GM12873 (cell line): ENCODE data around the gene CNIH2.
A peak's percentile ranks its signal among the peaks of the same experiment; 100 is the strongest.

Source experiments
- TF ChIP-seq, protein P1 (sequence below): IDR thresholded peaks from 2 replicates; pipeline ENCODE4 v1.5.1; 2012; ENCODE audit warnings: low read depth, mild to moderate bottlenecking, moderate library complexity, low read length, control low read depth; ENCODE audit not compliant: insufficient read depth; ENCODE audit errors: missing control alignments

The CNIH2 gene

DNA sequence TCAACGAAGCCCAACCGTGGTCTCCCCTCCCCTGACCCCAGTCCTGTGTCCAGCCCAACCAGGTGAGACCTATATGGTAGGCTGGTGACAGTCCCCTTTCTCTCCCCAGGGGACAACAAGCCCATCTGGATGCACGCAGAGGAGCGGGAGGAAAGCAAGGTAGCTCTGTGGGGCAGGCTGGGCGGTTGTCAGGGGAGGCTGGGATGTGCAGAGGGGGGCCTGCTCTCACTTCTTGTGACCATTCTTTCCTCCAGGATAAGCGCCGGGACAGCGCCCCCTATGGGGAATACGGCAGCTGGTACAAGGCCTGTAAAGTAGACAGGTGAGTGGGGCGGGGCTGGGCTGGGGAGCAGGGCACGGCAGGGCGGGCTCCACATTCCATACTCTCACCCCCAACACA is 13.1 kb upstream of the CNIH2 start:
- TF ChIP-seq, protein P1, sequence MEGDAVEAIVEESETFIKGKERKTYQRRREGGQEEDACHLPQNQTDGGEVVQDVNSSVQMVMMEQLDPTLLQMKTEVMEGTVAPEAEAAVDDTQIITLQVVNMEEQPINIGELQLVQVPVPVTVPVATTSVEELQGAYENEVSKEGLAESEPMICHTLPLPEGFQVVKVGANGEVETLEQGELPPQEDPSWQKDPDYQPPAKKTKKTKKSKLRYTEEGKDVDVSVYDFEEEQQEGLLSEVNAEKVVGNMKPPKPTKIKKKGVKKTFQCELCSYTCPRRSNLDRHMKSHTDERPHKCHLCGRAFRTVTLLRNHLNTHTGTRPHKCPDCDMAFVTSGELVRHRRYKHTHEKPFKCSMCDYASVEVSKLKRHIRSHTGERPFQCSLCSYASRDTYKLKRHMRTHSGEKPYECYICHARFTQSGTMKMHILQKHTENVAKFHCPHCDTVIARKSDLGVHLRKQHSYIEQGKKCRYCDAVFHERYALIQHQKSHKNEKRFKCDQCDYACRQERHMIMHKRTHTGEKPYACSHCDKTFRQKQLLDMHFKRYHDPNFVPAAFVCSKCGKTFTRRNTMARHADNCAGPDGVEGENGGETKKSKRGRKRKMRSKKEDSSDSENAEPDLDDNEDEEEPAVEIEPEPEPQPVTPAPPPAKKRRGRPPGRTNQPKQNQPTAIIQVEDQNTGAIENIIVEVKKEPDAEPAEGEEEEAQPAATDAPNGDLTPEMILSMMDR, result peak; percentile 52

DNA sequence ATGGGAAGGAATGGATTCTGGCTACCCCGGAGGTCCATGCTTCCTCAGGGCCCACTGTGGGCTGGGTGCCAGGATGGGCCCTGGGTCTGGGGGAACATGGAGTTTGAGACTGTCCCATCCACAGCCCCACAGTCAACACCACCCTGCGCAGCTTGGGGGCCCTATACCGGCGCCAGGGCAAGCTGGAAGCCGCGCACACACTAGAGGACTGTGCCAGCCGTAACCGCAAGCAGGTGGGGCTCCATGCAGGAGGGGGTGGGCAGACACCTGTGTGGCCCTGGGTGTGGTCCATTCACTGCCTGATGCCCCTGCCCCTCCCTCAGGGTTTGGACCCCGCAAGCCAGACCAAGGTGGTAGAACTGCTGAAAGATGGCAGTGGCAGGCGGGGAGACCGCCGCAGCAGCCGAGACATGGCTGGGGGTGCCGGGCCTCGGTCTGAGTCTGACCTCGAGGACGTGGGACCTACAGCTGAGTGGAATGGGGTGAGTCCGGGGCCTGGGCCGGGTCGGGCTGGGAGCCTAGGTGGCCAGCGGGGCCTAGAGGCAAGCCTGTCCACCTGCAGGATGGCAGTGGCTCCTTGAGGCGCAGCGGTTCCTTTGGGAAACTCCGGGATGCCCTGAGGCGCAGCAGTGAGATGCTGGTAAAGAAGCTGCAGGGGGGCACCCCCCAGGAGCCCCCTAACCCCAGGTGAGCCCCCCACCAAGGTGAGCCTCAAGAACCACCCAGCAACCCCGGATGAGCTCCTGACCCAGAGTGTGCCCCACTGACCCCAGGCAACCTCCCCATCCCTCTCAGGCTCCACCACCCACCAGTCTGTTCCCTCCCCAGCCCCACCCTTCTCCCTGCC is 12.2 kb upstream of the CNIH2 start:
- TF ChIP-seq, protein P1, result no peak

DNA sequence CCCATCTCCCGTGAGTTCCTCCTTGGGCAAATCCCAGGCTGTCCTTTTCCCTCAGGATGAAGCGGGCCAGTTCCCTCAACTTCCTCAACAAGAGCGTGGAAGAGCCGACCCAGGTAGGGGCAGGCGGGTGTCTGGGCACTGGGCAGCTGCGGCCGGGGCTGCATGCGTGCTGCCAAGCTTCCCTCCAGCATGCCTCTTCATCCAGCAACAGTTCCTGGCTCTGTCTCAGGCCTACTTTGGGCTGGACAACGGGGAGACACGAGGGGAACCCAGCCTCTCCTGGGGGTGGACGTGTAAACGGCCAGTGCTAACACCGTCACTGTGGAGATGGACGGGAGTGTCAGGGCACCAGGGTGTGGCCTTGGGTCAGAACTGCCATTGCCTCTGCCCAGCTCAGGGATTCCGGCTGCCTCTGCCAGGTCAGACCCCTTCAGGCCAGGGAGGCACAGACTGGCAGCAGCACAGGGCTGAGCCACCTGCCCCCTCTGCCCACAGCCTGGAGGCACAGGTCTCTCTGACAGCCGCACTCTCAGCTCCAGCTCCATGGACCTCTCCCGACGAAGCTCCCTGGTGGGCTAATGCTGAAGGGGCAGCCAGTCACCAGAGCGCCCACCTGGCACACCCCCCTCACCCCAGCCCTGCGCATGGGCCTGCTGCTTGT is 11.5 kb upstream of the CNIH2 start:
- TF ChIP-seq, protein P1, result no peak

DNA sequence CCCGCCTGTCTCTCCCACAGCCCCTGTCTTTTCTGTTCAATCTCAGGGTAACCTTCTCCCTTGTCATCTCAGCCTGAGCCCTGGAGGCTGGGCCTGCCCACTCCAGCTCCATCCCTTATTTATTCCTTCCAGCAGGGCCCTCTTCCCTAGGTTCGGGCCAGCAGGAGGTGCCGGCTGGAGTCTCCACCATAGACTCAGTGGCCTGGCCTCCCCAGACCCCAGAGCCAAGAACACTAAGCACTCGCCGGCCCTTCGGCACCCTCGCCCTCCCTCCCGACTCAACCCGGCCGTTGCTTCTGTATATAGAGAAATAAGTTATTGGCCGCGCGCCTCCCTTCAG is 11.0 kb upstream of the CNIH2 start:
- TF ChIP-seq, protein P1, result no peak

DNA sequence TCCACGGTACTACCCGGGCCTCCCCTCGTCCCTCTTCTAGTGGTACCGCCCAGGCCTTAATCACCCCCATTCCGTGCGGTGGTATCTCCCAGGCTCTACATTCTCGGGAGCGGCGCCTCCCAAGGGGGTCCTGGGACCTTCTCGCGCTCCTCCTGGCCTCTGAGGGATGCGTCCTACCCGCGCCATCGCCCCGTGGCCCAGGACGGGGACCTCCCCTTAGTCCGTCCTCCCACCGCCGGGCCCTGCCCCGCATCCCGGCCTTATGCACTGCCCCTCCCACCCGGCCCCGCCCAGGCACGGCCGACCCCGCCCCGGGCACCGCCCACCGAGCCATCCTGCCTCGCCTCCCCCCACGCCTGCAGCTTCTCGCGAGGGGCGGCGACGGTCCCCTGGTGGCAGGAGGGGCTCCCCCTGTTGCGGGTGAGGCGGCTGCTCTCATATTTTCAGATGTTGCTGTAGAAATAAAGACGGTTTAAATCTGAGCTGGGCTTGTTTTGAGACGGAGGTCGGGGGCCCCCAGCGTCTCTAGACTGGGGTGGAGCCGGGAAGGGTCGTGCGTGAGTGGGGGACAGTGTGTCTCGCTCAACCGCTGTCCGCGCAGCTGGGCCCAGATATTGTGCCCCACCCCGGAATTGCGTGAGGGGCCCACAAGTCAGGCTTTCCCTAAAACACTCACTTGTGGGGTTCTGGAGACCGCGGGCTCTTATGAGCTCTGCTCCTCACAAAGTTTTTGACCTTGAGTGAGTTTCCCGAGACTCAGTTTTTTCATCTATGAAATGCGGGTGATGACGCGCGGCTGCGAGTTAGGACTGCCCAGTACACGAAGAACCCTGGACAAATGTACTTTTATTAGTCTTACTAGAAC is 10.4 kb upstream of the CNIH2 start:
- TF ChIP-seq, protein P1, result peak; percentile 24

DNA sequence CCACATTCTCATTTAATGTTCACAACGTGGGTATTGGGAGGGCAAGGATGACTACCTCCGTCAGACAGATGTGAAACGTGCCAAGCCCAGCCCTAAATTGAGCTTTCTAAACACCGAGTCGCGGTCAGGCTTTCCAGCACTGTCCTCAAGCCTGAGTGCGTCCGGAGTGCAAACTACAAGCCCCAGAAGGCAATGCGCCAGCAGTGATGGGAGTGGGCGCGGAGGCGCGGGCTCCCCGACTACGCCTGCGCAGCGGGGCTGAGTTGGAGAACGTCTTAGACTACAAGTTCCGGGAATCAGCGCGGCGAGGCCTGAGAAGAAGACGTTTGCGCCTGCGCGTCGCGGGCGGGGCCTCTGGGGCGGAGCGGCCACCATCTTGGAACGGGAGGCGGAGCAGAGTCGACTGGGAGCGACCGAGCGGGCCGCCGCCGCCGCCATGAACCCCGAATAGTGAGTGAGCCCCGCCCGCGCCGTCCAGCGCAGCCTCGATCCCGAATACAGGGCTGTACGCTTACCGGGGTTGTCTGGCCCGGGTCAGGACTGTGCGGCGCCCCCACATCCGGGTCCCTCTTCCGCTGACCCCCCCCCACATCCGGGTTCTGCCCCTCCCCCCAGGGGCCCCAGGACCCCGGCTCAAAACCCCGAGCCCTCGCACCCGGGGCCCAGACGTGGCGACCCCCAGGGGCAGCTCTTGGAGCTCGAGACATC is 9.6 kb upstream of the CNIH2 start, which contains the start of gene RAB1B:
Gene RAB1B (plus strand): TSS at position 396 of the 708 bp plus-strand sequence. CDS start 41 bp downstream, at position 437.
- TF ChIP-seq, protein P1, result no peak
